ENCODE results near the gene NHP2.
A peak's percentile ranks its signal among the peaks of the same experiment; 100 is the strongest.

NHP2 gene

DNA sequence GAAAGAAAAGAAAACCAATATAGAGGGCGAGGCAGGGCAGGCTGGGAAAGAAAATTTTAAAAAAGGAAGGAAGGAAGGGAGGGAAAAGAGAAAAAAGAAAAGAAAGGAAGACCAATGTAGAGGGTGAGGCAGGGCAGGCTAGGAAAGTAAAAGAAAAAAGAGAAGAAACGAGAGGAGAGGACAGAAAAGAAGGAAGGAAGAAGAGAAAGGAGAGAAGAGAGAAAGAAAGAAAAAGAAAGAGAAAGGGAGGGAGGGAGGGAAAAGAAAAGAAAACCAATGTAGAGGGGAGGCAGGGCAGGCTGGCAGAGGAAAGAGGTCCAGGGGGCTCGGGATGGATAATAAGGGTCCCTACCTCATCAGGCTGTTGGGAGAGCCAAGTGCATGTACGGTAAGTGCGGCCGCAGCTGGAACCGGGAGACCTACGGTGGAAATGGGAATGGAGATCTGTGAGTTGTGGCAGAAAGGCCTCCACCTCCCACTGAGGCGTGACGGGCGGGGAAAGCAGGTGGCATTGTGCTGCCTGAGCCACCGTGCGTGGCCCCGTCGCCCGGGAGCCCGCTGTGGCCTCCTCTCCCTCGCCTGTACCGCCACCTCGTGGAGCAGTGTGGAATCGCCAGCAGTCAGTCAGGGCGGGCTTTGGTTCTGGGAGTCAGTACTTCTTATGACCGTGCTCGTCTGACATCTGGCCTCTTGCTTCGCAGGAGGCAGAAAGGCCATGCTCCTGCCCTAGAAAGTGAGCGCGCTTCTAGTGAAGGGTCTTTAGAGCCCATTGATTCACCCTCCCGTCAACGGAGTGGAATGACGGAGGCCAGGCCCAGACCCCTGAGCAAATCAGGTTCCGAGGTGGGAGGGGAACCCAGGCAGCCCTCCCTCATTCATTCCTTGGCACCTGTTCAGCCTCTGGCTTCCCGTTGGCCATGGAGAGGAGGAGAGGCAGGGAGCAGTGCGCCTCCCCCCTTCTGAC lies 10.4 kb upstream of the NHP2 start:
- Histone ChIP-seq H3K18ac (ENCODE audit: low read depth in 1 of 2, low read length in 2 of 2) (peak overlapping the region in 1 of 2 experiments; percentile 48), H4K91ac (ENCODE audit: low read length) (no peak overlapping the region), H4K8ac (ENCODE audit: low read length) (peak overlapping the region; percentile 48), H3K27me3 (ENCODE audit: control insufficient read depth in 1 of 2, insufficient read depth in 1 of 2, low read length in 2 of 2) (peaks cover 18 to 51% of the 10 kb centered on the region in 2 experiments), H3K27ac (ENCODE audit: low read length, poor library complexity, severe bottlenecking) (no peak overlapping the region), H3K4me2 (ENCODE audit: low read length, poor library complexity, severe bottlenecking) (peak overlapping the region; percentile 73), H2AK5ac (ENCODE audit: low read length, severe bottlenecking) (no peak overlapping the region), H2BK5ac (ENCODE audit: low read depth, low read length, poor library complexity, severe bottlenecking) (no peak overlapping the region), H2BK12ac (ENCODE audit: low read length in 2 of 2) (no peak overlapping the region), H2BK15ac (ENCODE audit: low read depth, poor library complexity, severe bottlenecking) (no peak overlapping the region), H3K4ac (ENCODE audit: low read depth in 1 of 2, low read length in 2 of 2) (no peak overlapping the region), H3K79me1 (replicated peaks; ENCODE audit: low read length, poor library complexity, severe bottlenecking) (no peaks in the 10 kb centered on the region), H3K9ac (ENCODE audit: low read length) (peak overlapping the region; percentile 31), H3K36me3 (ENCODE audit: control insufficient read depth in 1 of 2, insufficient read depth in 2 of 2, low read depth in 1 of 2, low read length in 2 of 2) (no peaks in the 10 kb centered on the region), H3K23ac (ENCODE audit: low read length in 2 of 2) (no peak overlapping the region), H3K4me1 (ENCODE audit: control insufficient read depth, insufficient read depth, low read depth, low read length) (peaks cover 8% of the 10 kb centered on the region), H3K9me3 (ENCODE audit: control insufficient read depth, low read length) (no peaks in the 10 kb centered on the region), H2AFZ (ENCODE audit: low read depth, low read length) (peak overlapping the region; percentile 75), H3K14ac (ENCODE audit: low read length in 2 of 2) (peak overlapping the region in 1 of 2 experiments; percentile 53), H2BK120ac (ENCODE audit: low read depth, low read length) (no peak overlapping the region), H3K4me3 (ENCODE audit: insufficient read depth in 1 of 2, low read depth in 1 of 2, low read length in 2 of 2) (peak overlapping the region; percentile 29 to 64)
- DNase-seq: peak; percentile 69
- 11% methylated on average over 33 of the region's 33 CpGs for WGBS

- Histone ChIP-seq H2BK12ac (ENCODE audit: low read length in 2 of 2) (no peak overlapping the region), H3K4me1 (ENCODE audit: control insufficient read depth, insufficient read depth, low read depth, low read length) (peaks cover 8% of the 10 kb centered on the region), H3K4me3 (ENCODE audit: insufficient read depth in 1 of 2, low read depth in 1 of 2, low read length in 2 of 2) (no peak overlapping the region), H4K8ac (ENCODE audit: low read length) (no peak overlapping the region), H3K4ac (ENCODE audit: low read depth in 1 of 2, low read length in 2 of 2) (no peak overlapping the region), H2AK5ac (ENCODE audit: low read length, severe bottlenecking) (no peak overlapping the region), H3K36me3 (ENCODE audit: control insufficient read depth in 1 of 2, insufficient read depth in 2 of 2, low read depth in 1 of 2, low read length in 2 of 2) (no peaks in the 10 kb centered on the region), H2BK15ac (ENCODE audit: low read depth, poor library complexity, severe bottlenecking) (no peak overlapping the region), H3K4me2 (ENCODE audit: low read length, poor library complexity, severe bottlenecking) (no peak overlapping the region), H3K27me3 (ENCODE audit: control insufficient read depth in 1 of 2, insufficient read depth in 1 of 2, low read length in 2 of 2) (peaks cover 18 to 50% of the 10 kb centered on the region in 2 experiments), H2BK120ac (ENCODE audit: low read depth, low read length) (no peak overlapping the region), H3K23ac (ENCODE audit: low read length in 2 of 2) (no peak overlapping the region), H3K18ac (ENCODE audit: low read depth in 1 of 2, low read length in 2 of 2) (no peak overlapping the region), H3K79me1 (replicated peaks; ENCODE audit: low read length, poor library complexity, severe bottlenecking) (no peaks in the 10 kb centered on the region), H3K27ac (ENCODE audit: low read length, poor library complexity, severe bottlenecking) (no peak overlapping the region), H2BK5ac (ENCODE audit: low read depth, low read length, poor library complexity, severe bottlenecking) (no peak overlapping the region), H3K9me3 (ENCODE audit: control insufficient read depth, low read length) (no peaks in the 10 kb centered on the region), H4K91ac (ENCODE audit: low read length) (no peak overlapping the region), H3K9ac (ENCODE audit: low read length) (no peak overlapping the region), H3K14ac (ENCODE audit: low read length in 2 of 2) (no peak overlapping the region), H2AFZ (ENCODE audit: low read depth, low read length) (no peak overlapping the region)
- DNase-seq: no peak
- WGBS: 79% methylated on average over 9 of the region's 9 CpGs
Measured at GRCh38 chr5:178162481-178162880, 8.8 kb upstream of the NHP2 start.

DNA sequence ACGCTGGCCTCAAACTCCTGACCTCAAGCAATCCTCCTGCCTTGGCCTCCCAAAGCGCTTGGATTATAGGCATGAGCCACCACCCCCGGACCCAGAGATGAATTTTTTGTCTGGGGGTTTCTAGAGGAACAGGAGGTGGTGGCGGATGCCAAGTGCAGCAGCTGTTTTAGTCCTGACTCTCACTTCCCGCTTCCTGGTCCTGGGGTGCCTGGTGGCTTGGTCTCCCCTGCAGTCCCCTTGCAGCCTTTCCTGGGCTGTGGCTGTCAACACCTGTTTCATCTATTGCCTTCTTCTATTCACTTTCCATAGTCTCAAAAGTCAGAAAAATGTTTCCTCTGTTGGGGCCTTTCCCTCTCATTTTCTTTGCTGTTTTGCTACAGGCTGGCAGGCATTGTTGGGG lies 6.5 kb upstream of the NHP2 start:
- Histone ChIP-seq H3K23ac (ENCODE audit: low read length in 2 of 2) (no peak overlapping the region), H2AFZ (ENCODE audit: low read depth, low read length) (no peak overlapping the region), H4K91ac (ENCODE audit: low read length) (no peak overlapping the region), H3K36me3 (ENCODE audit: control insufficient read depth in 1 of 2, insufficient read depth in 2 of 2, low read depth in 1 of 2, low read length in 2 of 2) (no peaks in the 10 kb centered on the region), H2BK12ac (ENCODE audit: low read length in 2 of 2) (no peak overlapping the region), H2AK5ac (ENCODE audit: low read length, severe bottlenecking) (no peak overlapping the region), H3K27ac (ENCODE audit: low read length, poor library complexity, severe bottlenecking) (no peak overlapping the region), H3K18ac (ENCODE audit: low read depth in 1 of 2, low read length in 2 of 2) (no peak overlapping the region), H3K79me1 (replicated peaks; ENCODE audit: low read length, poor library complexity, severe bottlenecking) (no peaks in the 10 kb centered on the region), H3K4me1 (ENCODE audit: control insufficient read depth, insufficient read depth, low read depth, low read length) (peaks cover 8% of the 10 kb centered on the region), H3K14ac (ENCODE audit: low read length in 2 of 2) (no peak overlapping the region), H3K4ac (ENCODE audit: low read depth in 1 of 2, low read length in 2 of 2) (no peak overlapping the region), H4K8ac (ENCODE audit: low read length) (no peak overlapping the region), H3K9me3 (ENCODE audit: control insufficient read depth, low read length) (no peaks in the 10 kb centered on the region), H3K4me3 (ENCODE audit: insufficient read depth in 1 of 2, low read depth in 1 of 2, low read length in 2 of 2) (no peak overlapping the region), H2BK15ac (ENCODE audit: low read depth, poor library complexity, severe bottlenecking) (no peak overlapping the region), H2BK5ac (ENCODE audit: low read depth, low read length, poor library complexity, severe bottlenecking) (no peak overlapping the region), H3K4me2 (ENCODE audit: low read length, poor library complexity, severe bottlenecking) (no peak overlapping the region), H2BK120ac (ENCODE audit: low read depth, low read length) (no peak overlapping the region), H3K9ac (ENCODE audit: low read length) (no peak overlapping the region), H3K27me3 (ENCODE audit: control insufficient read depth in 1 of 2, insufficient read depth in 1 of 2, low read length in 2 of 2) (peaks cover 12 to 31% of the 10 kb centered on the region in 2 experiments)
- 93% methylated on average over 4 of the region's 5 CpGs for WGBS
- no peak for DNase-seq

- Histone ChIP-seq H2BK5ac (ENCODE audit: low read depth, low read length, poor library complexity, severe bottlenecking) (no peak overlapping the region), H3K9ac (ENCODE audit: low read length) (no peak overlapping the region), H4K91ac (ENCODE audit: low read length) (no peak overlapping the region), H2BK120ac (ENCODE audit: low read depth, low read length) (no peak overlapping the region), H3K79me1 (replicated peaks; ENCODE audit: low read length, poor library complexity, severe bottlenecking) (peaks cover 23% of the 10 kb centered on the region), H2BK12ac (ENCODE audit: low read length in 2 of 2) (no peak overlapping the region), H3K4me2 (ENCODE audit: low read length, poor library complexity, severe bottlenecking) (no peak overlapping the region), H4K8ac (ENCODE audit: low read length) (no peak overlapping the region), H3K9me3 (ENCODE audit: control insufficient read depth, low read length) (no peaks in the 10 kb centered on the region), H3K27ac (ENCODE audit: low read length, poor library complexity, severe bottlenecking) (no peak overlapping the region), H3K23ac (ENCODE audit: low read length in 2 of 2) (no peak overlapping the region), H3K4ac (ENCODE audit: low read depth in 1 of 2, low read length in 2 of 2) (no peak overlapping the region), H3K4me1 (ENCODE audit: control insufficient read depth, insufficient read depth, low read depth, low read length) (peaks cover 13% of the 10 kb centered on the region), H3K27me3 (ENCODE audit: control insufficient read depth in 1 of 2, insufficient read depth in 1 of 2, low read length in 2 of 2) (peaks cover 0 to 8% of the 10 kb centered on the region in 2 experiments), H3K18ac (ENCODE audit: low read depth in 1 of 2, low read length in 2 of 2) (no peak overlapping the region), H2BK15ac (ENCODE audit: low read depth, poor library complexity, severe bottlenecking) (no peak overlapping the region), H2AFZ (ENCODE audit: low read depth, low read length) (no peak overlapping the region), H3K14ac (ENCODE audit: low read length in 2 of 2) (no peak overlapping the region), H3K4me3 (ENCODE audit: insufficient read depth in 1 of 2, low read depth in 1 of 2, low read length in 2 of 2) (no peak overlapping the region), H3K36me3 (ENCODE audit: control insufficient read depth in 1 of 2, insufficient read depth in 2 of 2, low read depth in 1 of 2, low read length in 2 of 2) (peaks cover 15 to 25% of the 10 kb centered on the region in 2 experiments), H2AK5ac (ENCODE audit: low read length, severe bottlenecking) (no peak overlapping the region)
- WGBS: 88% methylated on average over 8 of the region's 8 CpGs
- DNase-seq: no peak
Measured at GRCh38 chr5:178155065-178155464, 1.4 kb upstream of the NHP2 start.

Measured in mesenchymal stem cell (in vitro differentiated cells and primary cell).